WTC11 (cell line): ENCODE results near the gene SLC2A11.

Experiments
- CTCF ChIP-seq: fragments of 200-600 bp; IDR thresholded peaks from 2 replicates; pipeline ENCODE4 v1.8.0; 2022; ENCODE audit warnings: antibody characterized with exemption
- E2F5 ChIP-seq: sonication (generic); formaldehyde crosslinking; IDR thresholded peaks from 2 replicates; pipeline ENCODE4 v1.8.1; 2022; ENCODE audit warnings: mild to moderate bottlenecking, moderate library complexity, missing genetic modification reagents
- NR2C2 ChIP-seq: sonication (generic); formaldehyde crosslinking; IDR thresholded peaks from 2 replicates; pipeline ENCODE4 v1.8.0; 2022; ENCODE audit warnings: mild to moderate bottlenecking, missing genetic modification reagents
- ZNF232 ChIP-seq: sonication (generic); formaldehyde crosslinking; IDR thresholded peaks from 2 replicates; pipeline ENCODE4 v1.8.0; 2022; ENCODE audit warnings: mild to moderate bottlenecking, missing genetic modification reagents

- no peak for TF ChIP-seq ZNF232
- TF ChIP-seq CTCF = no peak
- no peak for TF ChIP-seq E2F5
- no peak for TF ChIP-seq NR2C2 (CRISPR knock-in tag)
Measured at GRCh38 chr22:23831261-23831660, 26.4 kb upstream of the SLC2A11 start.
